GM23248 (cell line): ENCODE data around the gene RAB31. TPM values are rescaled to one million over a fixed set of nuclear protein-coding genes. Genes with fewer than 3 reads are reported as not detected.

Experiments
- DNase-seq: peaks from one replicate; pipeline ENCODE4 v3.0.0-alpha.2; 2015
- H2AFZ ChIP-seq: fragments of 200-600 bp; sonication (generic); 2 replicates; pipeline ENCODE4 v1.6.1; 2016; ENCODE audit warnings: antibody characterized with exemption
- H3F3A ChIP-seq: fragments of 200-600 bp; sonication (generic); 2 replicates; pipeline ENCODE4 v1.6.1; 2016; ENCODE audit warnings: mild to moderate bottlenecking, antibody characterized with exemption, mixed run types; ENCODE audit not compliant: insufficient read depth
- H3K27ac ChIP-seq: fragments of 200-600 bp; sonication (generic); 2 replicates; pipeline ENCODE4 v1.5.1; 2016; ENCODE audit warnings: mild to moderate bottlenecking
- H3K27me3 ChIP-seq: fragments of 200-600 bp; sonication (generic); replicated peaks from 2 replicates; pipeline ENCODE4 v1.6.1; 2016; ENCODE audit warnings: mild to moderate bottlenecking; ENCODE audit not compliant: insufficient read depth
- H3K36me3 ChIP-seq: fragments of 200-600 bp; sonication (generic); 2 replicates; pipeline ENCODE4 v1.6.1; 2016; ENCODE audit warnings: low read depth, mild to moderate bottlenecking
- H3K4me1 ChIP-seq: fragments of 200-600 bp; sonication (generic); 2 replicates; pipeline ENCODE4 v1.6.1; 2016; ENCODE audit warnings: mild to moderate bottlenecking; ENCODE audit not compliant: insufficient read depth
- H3K4me2 ChIP-seq: fragments of 200-600 bp; sonication (generic); one replicate; pipeline ENCODE4 v1.6.1; 2016; ENCODE audit warnings: mild to moderate bottlenecking; ENCODE audit not compliant: unreplicated experiment
- H3K4me3 ChIP-seq: fragments of 200-600 bp; sonication (generic); 2 replicates; pipeline ENCODE4 v1.5.1; 2016; ENCODE audit warnings: mild to moderate bottlenecking
- H3K79me2 ChIP-seq: fragments of 200-600 bp; sonication (generic); 2 replicates; pipeline ENCODE4 v1.6.1; 2016; ENCODE audit warnings: mild to moderate bottlenecking; ENCODE audit not compliant: insufficient read depth
- H3K9ac ChIP-seq: fragments of 200-600 bp; sonication (generic); 2 replicates; pipeline ENCODE4 v1.6.1; 2016; ENCODE audit warnings: mild to moderate bottlenecking
- H3K9me2 ChIP-seq: fragments of 200-600 bp; sonication (generic); 2 replicates; pipeline ENCODE4 v1.6.1; 2016; ENCODE audit warnings: mixed run types, mild to moderate bottlenecking, moderate library complexity; ENCODE audit not compliant: insufficient read depth
- H3K9me3 ChIP-seq: fragments of 200-600 bp; sonication (generic); one replicate; pipeline ENCODE4 v1.6.1; 2017; ENCODE audit warnings: low read depth
- H4K20me1 ChIP-seq: fragments of 200-600 bp; sonication (generic); 2 replicates; pipeline ENCODE4 v1.6.0; 2016; ENCODE audit not compliant: insufficient read depth
- EZH2 ChIP-seq: fragments of 200-600 bp; sonication (generic); IDR thresholded peaks from 2 replicates; pipeline ENCODE4 v1.6.1; 2018; ENCODE audit warnings: antibody characterized with exemption, mild to moderate bottlenecking; ENCODE audit not compliant: insufficient read depth, poor library complexity, severe bottlenecking
- EZH2phosphoT487 ChIP-seq: fragments of 200-600 bp; sonication (generic); IDR thresholded peaks from 2 replicates; pipeline ENCODE4 v1.6.1; 2018; ENCODE audit warnings: antibody characterized with exemption, moderate library complexity, mild to moderate bottlenecking, low read depth; ENCODE audit not compliant: insufficient read depth
- WGBS, 2 experiments: methylation state at CpG; one replicate each; pipeline ENCODE4 v1.1.6; 2015 to 2017; ENCODE audit warnings: low lambda C conversion rate in 2 of 2, low coverage in 1 of 2; ENCODE audit errors: missing lambda C conversion rate in 2 of 2; 5-methylcytosine and 5-hydroxymethylcytosine counted together
- in situ Hi-C: fragments of 300-500 bp; cut with MboI; formaldehyde crosslinking; loops from 2 replicates; pipeline ENCODE4 v1.15.0; 2020
- polyA plus RNA-seq: library from polyadenylated mRNA; unstranded; fragments of >200 nt; fragmentation: Nextera tagmentation; extraction: Ambion mirVana; gene quantifications from 2 replicates; pipeline ENCODE4 v1.2.1, GENCODE V29; 2016
- total RNA-seq: library from RNA; depleted of rRNA; stranded (reverse); fragments of >200 nt; shearing (Covaris generic); gene quantifications from 2 replicates; pipeline ENCODE4 v1.2.3, GENCODE V29; 2014

RAB31 gene
- total and polyA plus RNA-seq, 2 experiments from 2014 or later, result 49.2 to 144 TPM

- Histone ChIP-seq H3K79me2 (peaks cover 83% of the 10 kb centered on the region), H3K9ac (no peak overlapping the region), H3K27ac (no peak overlapping the region), H3K9me3 (no peaks in the 10 kb centered on the region), H2AFZ (no peak overlapping the region), H3K4me3 (no peak overlapping the region), H3K4me1 (peaks cover 8% of the 10 kb centered on the region; the same call in 1 of the 2 replicates), H3K36me3 (no peaks in the 10 kb centered on the region), H3K9me2 (no peaks in the 10 kb centered on the region), H3K27me3 (no peaks in the 10 kb centered on the region), H4K20me1 (no peaks in the 10 kb centered on the region), H3K4me2 (no peak overlapping the region), H3F3A (0 out of 2 replicates have a peak, but pooled peaks cover 5% of the 10 kb centered on the region)
- TF ChIP-seq EZH2phosphoT487, result no peak
- no peak for TF ChIP-seq EZH2
- peak; percentile 38 for DNase-seq
- 85 to 86% methylated on average over 18 of the region's 18 CpGs for WGBS, 2 experiments
- in situ Hi-C loops, result no loop called here
These were observed 49.9 kb downstream of the RAB31 start for GRCh38 chr18:9757827-9758621.

- Histone ChIP-seq H3K36me3 (no peaks in the 10 kb centered on the region), H3K9me3 (no peaks in the 10 kb centered on the region), H3K9me2 (no peaks in the 10 kb centered on the region), H3F3A (0 out of 2 replicates have a peak, but pooled peaks cover 5% of the 10 kb centered on the region), H3K27ac (no peak overlapping the region), H2AFZ (no peak overlapping the region), H3K79me2 (peaks cover 79% of the 10 kb centered on the region), H4K20me1 (no peaks in the 10 kb centered on the region), H3K4me3 (no peak overlapping the region), H3K9ac (no peak overlapping the region), H3K27me3 (no peaks in the 10 kb centered on the region), H3K4me2 (no peak overlapping the region), H3K4me1 (peaks cover 8% of the 10 kb centered on the region; the same call in 1 of the 2 replicates)
- WGBS, 2 experiments, result 87 to 88% methylated on average over 8 of the region's 8 CpGs
- in situ Hi-C loops, result no loop called here
- TF ChIP-seq EZH2, result no peak
- no peak for TF ChIP-seq EZH2phosphoT487
- no peak for DNase-seq
These were observed 50.5 kb downstream of the RAB31 start for GRCh38 chr18:9758624-9759075.

- H3K27me3 ChIP-seq, result no peaks in the 10 kb centered on the region
- H3K79me2 ChIP-seq, result peaks cover 80% of the 10 kb centered on the region
- in situ Hi-C loops, result no loop called here
- no peaks in the 10 kb centered on the region for H3K9me2 ChIP-seq
- no peak overlapping the region for H3K9ac ChIP-seq
- no peaks in the 10 kb centered on the region for H3K9me3 ChIP-seq
- peaks cover 8% of the 10 kb centered on the region; the same call in 1 of the 2 replicates for H3K4me1 ChIP-seq
- H3K36me3 ChIP-seq, result no peaks in the 10 kb centered on the region
- no peak overlapping the region for H3K4me2 ChIP-seq
- WGBS, 2 experiments, result 79 to 81% methylated on average over 6 of the region's 6 CpGs
- no peaks in the 10 kb centered on the region for H4K20me1 ChIP-seq
- H3F3A ChIP-seq, result 0 out of 2 replicates have a peak, but pooled peaks cover 5% of the 10 kb centered on the region
- H3K27ac ChIP-seq, result no peak overlapping the region
- no peak for DNase-seq
- no peak overlapping the region for H2AFZ ChIP-seq
- no peak overlapping the region for H3K4me3 ChIP-seq
- TF ChIP-seq EZH2, result no peak
- no peak for TF ChIP-seq EZH2phosphoT487
These were observed 52.5 kb downstream of the RAB31 start for GRCh38 chr18:9760641-9761040.

GRCh38 chr18:9762526-9762925, 54.4 kb downstream of the RAB31 start:
- no peak for TF ChIP-seq EZH2phosphoT487
- no peak for TF ChIP-seq EZH2
- Histone ChIP-seq H3K9ac (no peak overlapping the region), H2AFZ (no peak overlapping the region), H4K20me1 (no peaks in the 10 kb centered on the region), H3K4me1 (peaks cover 8% of the 10 kb centered on the region; the same call in 1 of the 2 replicates), H3K4me3 (no peak overlapping the region), H3K9me2 (no peaks in the 10 kb centered on the region), H3K36me3 (no peaks in the 10 kb centered on the region), H3K9me3 (no peaks in the 10 kb centered on the region), H3K27me3 (no peaks in the 10 kb centered on the region), H3K27ac (no peak overlapping the region), H3F3A (peaks cover 9% of the 10 kb centered on the region; the same call in 1 of the 2 replicates), H3K79me2 (peaks cover 73% of the 10 kb centered on the region), H3K4me2 (no peak overlapping the region)
- no peak for DNase-seq
- in situ Hi-C loops, result no loop called here
- 96 to 97% methylated on average over 5 of the region's 5 CpGs for WGBS, 2 experiments
